Measurements from ENCODE around the gene PRKAB2.
"Not testable (repeated sequence)": the region's sequence is repeated elsewhere in the genome, so short reads cannot be mapped to it uniquely, and the experiment has no call there.

Gene PRKAB2

GRCh38 chr1:147109041-147109440, 63.2 kb downstream of the PRKAB2 start:
- no peak for DNase-seq

GRCh38 chr1:147106407-147106881, 65.8 kb downstream of the PRKAB2 start:
- DNase-seq = not testable (repeated sequence)

- no peak for DNase-seq
Measured at GRCh38 chr1:147105909-147106308, 66.4 kb downstream of the PRKAB2 start.

All from CD4-positive, alpha-beta T cell treated with Interleukin-1 beta for 1 hour (primary cell).